HL-60 (cell line): Measurements from ENCODE around the gene SOX6.

Experiments
- CTCF ChIP-seq: IDR thresholded peaks from one replicate; pipeline ENCODE4 v1.5.1; 2011; ENCODE audit warnings: low read length, control low read depth, inconsistent platforms; ENCODE audit not compliant: insufficient read depth
- GABPA ChIP-seq: IDR thresholded peaks from 2 replicates; pipeline ENCODE4 v1.6.1; 2012; ENCODE audit warnings: low read depth
- POLR2AphosphoS5 ChIP-seq: IDR thresholded peaks from 2 replicates; pipeline ENCODE4 v1.6.1; 2012; ENCODE audit warnings: low read depth
- TF ChIP-seq, protein P1 (sequence below): IDR thresholded peaks from 2 replicates; pipeline ENCODE4 v1.6.1; 2012; ENCODE audit warnings: low read depth; ENCODE audit not compliant: insufficient replicate concordance

DNA sequence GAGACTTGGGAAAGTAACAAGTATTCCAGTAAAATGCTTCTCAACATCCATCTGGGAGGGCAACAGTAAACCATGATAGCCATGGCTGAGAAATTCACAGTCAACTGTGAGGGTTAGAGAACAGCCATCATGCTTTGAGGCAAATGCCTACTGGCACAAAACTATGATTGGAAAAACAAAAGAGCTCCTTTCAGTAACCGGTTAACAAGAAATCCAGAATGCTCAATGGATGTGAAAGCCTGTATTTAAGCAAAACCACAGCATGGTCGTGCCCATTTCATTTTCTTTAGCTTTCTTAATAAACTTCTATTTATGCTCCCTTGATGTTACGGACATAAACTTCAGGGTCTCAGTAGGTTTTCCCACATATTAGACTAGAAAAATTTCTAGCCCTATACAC is 139.5 kb downstream of the SOX6 start:
- TF ChIP-seq CTCF = no peak
- TF ChIP-seq POLR2AphosphoS5 = no peak
- TF ChIP-seq GABPA = no peak
- TF ChIP-seq, protein P1, sequence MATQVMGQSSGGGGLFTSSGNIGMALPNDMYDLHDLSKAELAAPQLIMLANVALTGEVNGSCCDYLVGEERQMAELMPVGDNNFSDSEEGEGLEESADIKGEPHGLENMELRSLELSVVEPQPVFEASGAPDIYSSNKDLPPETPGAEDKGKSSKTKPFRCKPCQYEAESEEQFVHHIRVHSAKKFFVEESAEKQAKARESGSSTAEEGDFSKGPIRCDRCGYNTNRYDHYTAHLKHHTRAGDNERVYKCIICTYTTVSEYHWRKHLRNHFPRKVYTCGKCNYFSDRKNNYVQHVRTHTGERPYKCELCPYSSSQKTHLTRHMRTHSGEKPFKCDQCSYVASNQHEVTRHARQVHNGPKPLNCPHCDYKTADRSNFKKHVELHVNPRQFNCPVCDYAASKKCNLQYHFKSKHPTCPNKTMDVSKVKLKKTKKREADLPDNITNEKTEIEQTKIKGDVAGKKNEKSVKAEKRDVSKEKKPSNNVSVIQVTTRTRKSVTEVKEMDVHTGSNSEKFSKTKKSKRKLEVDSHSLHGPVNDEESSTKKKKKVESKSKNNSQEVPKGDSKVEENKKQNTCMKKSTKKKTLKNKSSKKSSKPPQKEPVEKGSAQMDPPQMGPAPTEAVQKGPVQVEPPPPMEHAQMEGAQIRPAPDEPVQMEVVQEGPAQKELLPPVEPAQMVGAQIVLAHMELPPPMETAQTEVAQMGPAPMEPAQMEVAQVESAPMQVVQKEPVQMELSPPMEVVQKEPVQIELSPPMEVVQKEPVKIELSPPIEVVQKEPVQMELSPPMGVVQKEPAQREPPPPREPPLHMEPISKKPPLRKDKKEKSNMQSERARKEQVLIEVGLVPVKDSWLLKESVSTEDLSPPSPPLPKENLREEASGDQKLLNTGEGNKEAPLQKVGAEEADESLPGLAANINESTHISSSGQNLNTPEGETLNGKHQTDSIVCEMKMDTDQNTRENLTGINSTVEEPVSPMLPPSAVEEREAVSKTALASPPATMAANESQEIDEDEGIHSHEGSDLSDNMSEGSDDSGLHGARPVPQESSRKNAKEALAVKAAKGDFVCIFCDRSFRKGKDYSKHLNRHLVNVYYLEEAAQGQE = no peak
